ELR (cell line): ENCODE data around the gene SLC36A2.
A peak's percentile ranks its signal among the peaks of the same experiment; 100 is the strongest.

Source experiments
- DNase-seq: peaks from one replicate; pipeline ENCODE4 v3.0.0-alpha.2; 2015; ENCODE audit warnings: low read depth

SLC36A2 gene

DNA sequence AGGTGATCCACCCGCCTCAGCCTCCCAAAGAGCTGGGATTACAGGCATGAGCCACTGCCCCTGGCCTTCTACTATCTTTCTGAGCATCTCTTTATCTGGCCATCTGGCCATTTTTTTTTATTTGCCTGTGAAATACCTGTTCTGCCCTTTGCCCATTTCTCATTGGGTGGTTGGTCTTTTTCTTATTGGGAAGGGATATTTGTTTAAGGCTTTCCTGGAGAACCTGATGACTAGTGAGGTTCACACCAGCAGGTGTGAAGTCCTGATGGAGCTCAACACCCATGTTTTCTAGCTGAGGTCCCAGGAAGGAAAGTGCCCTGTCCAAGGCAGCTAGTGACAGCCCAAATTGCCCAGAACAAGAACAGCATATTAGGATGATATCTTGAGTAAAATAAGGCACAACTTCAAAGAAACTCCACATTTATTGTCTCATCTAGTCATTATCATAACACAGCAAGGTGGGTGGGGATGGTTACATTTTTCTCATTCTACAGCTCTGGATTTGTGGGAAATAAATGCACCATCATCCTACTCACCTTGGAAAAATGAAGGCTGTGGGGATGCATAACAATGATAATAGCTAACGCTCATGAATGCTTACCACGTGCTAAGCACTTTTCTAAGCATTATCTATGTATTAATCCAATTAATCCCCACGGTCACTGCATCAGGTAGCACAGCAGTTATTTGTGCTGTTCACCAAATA, 64.1 kb downstream of the SLC36A2 start:
- peak; percentile 7 for DNase-seq

- DNase-seq, result no peak
Observed at GRCh38 chr5:151281001-151281639, 66.2 kb downstream of the SLC36A2 start.

DNA sequence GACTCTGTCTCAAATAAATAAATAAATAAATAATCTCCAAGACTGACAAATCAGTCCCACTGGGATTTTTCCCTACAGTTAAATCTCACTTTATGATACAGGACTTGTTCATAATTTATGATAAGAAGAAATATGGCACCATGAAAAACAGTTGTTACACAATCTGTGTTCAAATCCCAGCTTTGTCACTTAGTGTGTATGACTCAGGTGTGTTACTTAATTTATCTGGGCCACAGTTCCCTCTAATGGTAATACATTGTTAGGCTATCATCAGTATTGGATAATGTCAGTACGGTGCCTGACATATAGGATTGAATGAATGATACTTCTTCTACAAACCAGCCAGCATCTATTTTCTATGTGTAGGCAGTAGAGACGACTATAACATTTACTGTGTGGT, 66.9 kb downstream of the SLC36A2 start:
- no peak for DNase-seq

DNA sequence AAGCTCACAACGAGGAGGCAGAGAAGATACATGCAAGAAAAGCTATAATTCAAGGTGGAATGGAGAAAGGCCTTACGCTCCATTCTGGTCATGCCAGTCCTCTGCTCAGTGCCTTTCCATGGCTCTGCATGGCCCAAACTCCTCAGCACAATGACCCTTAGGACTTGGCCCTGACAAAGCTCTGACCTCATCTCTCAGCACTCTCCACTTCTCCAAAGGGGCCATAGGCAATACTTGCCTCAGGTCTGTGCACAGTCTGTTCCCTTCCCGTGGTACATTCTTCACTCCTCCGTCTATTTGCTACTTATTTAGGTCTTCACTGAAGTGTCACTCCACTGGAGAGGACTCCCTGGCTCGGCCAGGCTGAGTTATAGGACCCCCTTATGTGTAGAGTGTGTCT, 68.5 kb downstream of the SLC36A2 start:
- DNase-seq, result no peak

DNA sequence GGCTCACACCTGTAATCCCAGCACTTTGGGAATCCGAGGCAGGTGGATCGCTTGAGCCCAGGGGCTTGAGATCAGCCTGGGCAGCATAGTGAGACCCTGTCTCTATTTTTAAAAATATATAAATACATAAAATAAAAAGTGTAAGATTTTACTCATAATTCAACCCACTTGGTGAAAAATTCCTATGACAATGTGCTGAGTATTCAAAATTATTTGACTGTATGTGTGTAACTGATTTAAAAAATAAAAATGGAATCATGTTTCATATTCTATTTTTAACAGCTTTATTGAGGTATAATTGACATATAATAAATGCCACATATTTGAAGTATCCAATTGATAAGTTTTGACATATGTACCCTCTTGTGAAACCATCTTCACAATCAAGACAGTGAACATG, 71.6 kb downstream of the SLC36A2 start:
- no peak for DNase-seq

- DNase-seq, result no peak
Observed at GRCh38 chr5:151274666-151275065, 72.7 kb downstream of the SLC36A2 start.

GRCh38 chr5:151271336-151271735, 76.0 kb downstream of the SLC36A2 start:
- DNase-seq, result no peak

- DNase-seq, result peak; percentile 82
Observed at GRCh38 chr5:151270599-151270998, 76.8 kb downstream of the SLC36A2 start.

DNA sequence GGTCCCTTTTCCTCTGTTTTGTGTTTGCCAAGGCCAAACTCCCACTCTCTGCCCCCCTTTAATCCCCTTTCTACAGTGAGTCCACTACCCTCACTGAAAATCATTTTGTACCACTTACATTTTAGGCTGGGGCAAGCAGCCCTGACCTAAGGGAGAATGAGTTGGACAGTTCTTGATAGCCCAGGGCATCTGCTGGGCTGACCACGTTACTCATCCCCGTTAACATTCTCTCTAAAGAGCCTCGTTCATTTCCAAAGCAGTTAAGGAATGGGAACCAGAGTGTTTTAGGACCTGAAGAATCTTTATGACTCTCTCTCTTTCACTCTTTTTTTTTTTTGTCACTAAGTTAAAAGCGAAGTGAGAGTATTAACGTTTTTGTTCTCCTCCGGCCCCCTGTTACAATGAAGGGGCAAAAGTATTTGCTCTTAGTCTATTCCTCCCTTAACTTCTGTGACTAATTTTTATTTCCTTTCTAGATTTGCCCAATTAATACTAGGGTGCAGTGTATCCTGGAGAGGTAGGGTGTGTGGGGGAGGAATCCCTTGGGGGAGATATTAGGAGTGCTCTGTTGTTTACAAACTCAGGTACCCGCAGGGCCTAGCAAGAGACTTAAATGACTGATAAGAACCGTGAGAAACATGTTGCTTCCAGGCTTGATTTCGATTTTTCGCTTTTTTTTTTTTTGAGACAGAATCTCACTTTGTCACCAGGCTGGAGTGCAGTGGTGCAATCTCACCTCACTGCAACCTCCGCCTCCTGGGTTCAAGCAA, 79.7 kb downstream of the SLC36A2 start:
- peak; percentile 73 for DNase-seq
